Measurements from ENCODE around the gene HOXB3. TPM values are rescaled to one million over a fixed set of nuclear protein-coding genes. Genes with fewer than 3 reads are reported as not detected.

HOXB3 gene
- total RNA-seq, 1 experiment from 2014 or later: 6.0 TPM

GRCh38 chr17:48571024-48571818 lies 18.8 kb downstream of the HOXB3 start:
- H3K79me2 ChIP-seq (ENCODE audit: low read length): no peaks in the 10 kb centered on the region
- H3K36me3 ChIP-seq (ENCODE audit: low read depth, low read length): no peaks in the 10 kb centered on the region
- H3F3A ChIP-seq (ENCODE audit: low read length, unreplicated experiment): no peaks in the 10 kb centered on the region
- DNase-seq: no peak
- no peak overlapping the region for H2AFZ ChIP-seq (ENCODE audit: low read length)
- ChIA-PET CTCF (no interaction called here), POLR2A (ENCODE audit: unreplicated experiment) (no interaction called here)
- H3K9ac ChIP-seq (ENCODE audit: low read length): no peak overlapping the region
- no peaks in the 10 kb centered on the region for H3K9me2 ChIP-seq (replicated peaks; ENCODE audit: low read length)
- ATAC-seq: no peak
- intact Hi-C loops (cut with micrococcal nuclease): no loop called here
- H3K4me2 ChIP-seq (ENCODE audit: low read length): no peak overlapping the region
- no peaks in the 10 kb centered on the region for H4K20me1 ChIP-seq (ENCODE audit: low read length)
- no peaks in the 10 kb centered on the region for H3K9me3 ChIP-seq (ENCODE audit: low read length)
- H3K27me3 ChIP-seq (ENCODE audit: low read length): no peaks in the 10 kb centered on the region
- TSS peak; percentile 13 for BruUV-seq (replicated peaks)
- H3K4me3 ChIP-seq (ENCODE audit: low read length): no peak overlapping the region
- TF ChIP-seq EZH2 (IDR thresholded peaks at IDR 0.05; ENCODE audit: low read length, unreplicated experiment) (no peak), EZH2phosphoT487 (IDR thresholded peaks at IDR 0.05; ENCODE audit: borderline replicate concordance, low read length) (no peak)
- TF ChIP-seq, protein P1, sequence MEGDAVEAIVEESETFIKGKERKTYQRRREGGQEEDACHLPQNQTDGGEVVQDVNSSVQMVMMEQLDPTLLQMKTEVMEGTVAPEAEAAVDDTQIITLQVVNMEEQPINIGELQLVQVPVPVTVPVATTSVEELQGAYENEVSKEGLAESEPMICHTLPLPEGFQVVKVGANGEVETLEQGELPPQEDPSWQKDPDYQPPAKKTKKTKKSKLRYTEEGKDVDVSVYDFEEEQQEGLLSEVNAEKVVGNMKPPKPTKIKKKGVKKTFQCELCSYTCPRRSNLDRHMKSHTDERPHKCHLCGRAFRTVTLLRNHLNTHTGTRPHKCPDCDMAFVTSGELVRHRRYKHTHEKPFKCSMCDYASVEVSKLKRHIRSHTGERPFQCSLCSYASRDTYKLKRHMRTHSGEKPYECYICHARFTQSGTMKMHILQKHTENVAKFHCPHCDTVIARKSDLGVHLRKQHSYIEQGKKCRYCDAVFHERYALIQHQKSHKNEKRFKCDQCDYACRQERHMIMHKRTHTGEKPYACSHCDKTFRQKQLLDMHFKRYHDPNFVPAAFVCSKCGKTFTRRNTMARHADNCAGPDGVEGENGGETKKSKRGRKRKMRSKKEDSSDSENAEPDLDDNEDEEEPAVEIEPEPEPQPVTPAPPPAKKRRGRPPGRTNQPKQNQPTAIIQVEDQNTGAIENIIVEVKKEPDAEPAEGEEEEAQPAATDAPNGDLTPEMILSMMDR (conservative IDR thresholded peaks at IDR 0.05; ENCODE audit: low read depth, low read length): no peak
- no peak overlapping the region for H3K27ac ChIP-seq (ENCODE audit: low read length)
- peaks cover 12% of the 10 kb centered on the region for H3K4me1 ChIP-seq (ENCODE audit: insufficient read depth, low read length)

- TF ChIP-seq, protein P1 (conservative IDR thresholded peaks at IDR 0.05; ENCODE audit: low read depth, low read length): no peak
- TF ChIP-seq EZH2phosphoT487 (IDR thresholded peaks at IDR 0.05; ENCODE audit: borderline replicate concordance, low read length) (no peak), EZH2 (IDR thresholded peaks at IDR 0.05; ENCODE audit: low read length, unreplicated experiment) (no peak)
- Histone ChIP-seq H3K4me1 (ENCODE audit: insufficient read depth, low read length) (peaks cover 8% of the 10 kb centered on the region), H3K4me2 (ENCODE audit: low read length) (no peak overlapping the region), H3K79me2 (ENCODE audit: low read length) (no peaks in the 10 kb centered on the region), H3K9me3 (ENCODE audit: low read length) (no peaks in the 10 kb centered on the region), H3F3A (ENCODE audit: low read length, unreplicated experiment) (no peaks in the 10 kb centered on the region), H3K4me3 (ENCODE audit: low read length) (no peak overlapping the region), H3K27ac (ENCODE audit: low read length) (no peak overlapping the region), H4K20me1 (ENCODE audit: low read length) (no peaks in the 10 kb centered on the region), H2AFZ (ENCODE audit: low read length) (no peak overlapping the region), H3K9ac (ENCODE audit: low read length) (no peak overlapping the region), H3K27me3 (ENCODE audit: low read length) (no peaks in the 10 kb centered on the region), H3K36me3 (ENCODE audit: low read depth, low read length) (no peaks in the 10 kb centered on the region), H3K9me2 (replicated peaks; ENCODE audit: low read length) (no peaks in the 10 kb centered on the region)
- intact Hi-C loops (cut with micrococcal nuclease): no loop called here
- ATAC-seq (no peak), DNase-seq (no peak)
- ChIA-PET POLR2A (ENCODE audit: unreplicated experiment) (no interaction called here), CTCF (no interaction called here)
- BruUV-seq (replicated peaks): no TSS peak
These were observed 19.6 kb downstream of the HOXB3 start for GRCh38 chr17:48570325-48571023.
